HepG2 (cell line): ENCODE measurements around the gene CASTOR1. TPM values are rescaled to one million over a fixed set of nuclear protein-coding genes. Genes with fewer than 3 reads are reported as not detected.
A peak's percentile ranks its signal among the peaks of the same experiment; 100 is the strongest.

Experiments used
- E2F2 ChIP-seq: sonication (generic); formaldehyde crosslinking; IDR thresholded peaks from 2 replicates; pipeline ENCODE4 v1.4.0; 2020; ENCODE audit warnings: missing genetic modification reagents, borderline replicate concordance
- ETS1 ChIP-seq: sonication (generic); formaldehyde crosslinking; IDR thresholded peaks from 2 replicates; pipeline ENCODE4 v1.4.0; 2020; ENCODE audit warnings: missing genetic modification reagents
- GFI1 ChIP-seq: sonication (generic); formaldehyde crosslinking; IDR thresholded peaks from 2 replicates; pipeline ENCODE4 v1.5.0; 2020; ENCODE audit warnings: missing genetic modification reagents, mild to moderate bottlenecking, borderline replicate concordance
- HMGA1 ChIP-seq: sonication (generic); formaldehyde crosslinking; conservative IDR thresholded peaks from 2 replicates; pipeline ENCODE4 v1.4.0; 2020; ENCODE audit warnings: missing genetic modification reagents
- HNRNPK ChIP-seq: fragments of 200-400 bp; formaldehyde crosslinking; IDR thresholded peaks from 2 replicates; pipeline ENCODE4 v1.6.1; 2018; ENCODE audit warnings: low read length, low read depth, moderate library complexity, mild to moderate bottlenecking; ENCODE audit not compliant: poor library complexity, severe bottlenecking
- MXD3 ChIP-seq: IDR thresholded peaks from 2 replicates; pipeline ENCODE4 v1.6.1; 2016; ENCODE audit warnings: mild to moderate bottlenecking, missing biosample characterization, missing genetic modification reagents
- PHF5A ChIP-seq: IDR thresholded peaks from one replicate; pipeline ENCODE4 v1.6.1; 2018; ENCODE audit warnings: low read depth, missing genetic modification reagents; ENCODE audit not compliant: unreplicated experiment
- RBM39 ChIP-seq: fragments of 200-400 bp; formaldehyde crosslinking; IDR thresholded peaks from one replicate; pipeline ENCODE4 v1.6.1; 2018; ENCODE audit warnings: antibody characterized with exemption, mild to moderate bottlenecking, low read depth, low read length; ENCODE audit not compliant: poor library complexity, severe bottlenecking
- TARDBP ChIP-seq: sonication (generic); formaldehyde crosslinking; IDR thresholded peaks from 2 replicates; pipeline ENCODE4 v1.8.0; 2022; ENCODE audit warnings: mild to moderate bottlenecking, missing genetic modification reagents
- ZBTB21 ChIP-seq: sonication (generic); formaldehyde crosslinking; IDR thresholded peaks from 2 replicates; pipeline ENCODE4 v1.4.0; 2020; ENCODE audit warnings: missing genetic modification reagents
- ZC3H4 ChIP-seq: sonication (generic); formaldehyde crosslinking; IDR thresholded peaks from 2 replicates; pipeline ENCODE4 v1.4.0; 2020; ENCODE audit warnings: missing genetic modification reagents, borderline replicate concordance
- ZFP36L1 ChIP-seq: sonication (generic); formaldehyde crosslinking; IDR thresholded peaks from 2 replicates; pipeline ENCODE4 v1.8.0; 2022; ENCODE audit warnings: mild to moderate bottlenecking, missing genetic modification reagents, moderate library complexity
- ZFYVE20 ChIP-seq: sonication (generic); formaldehyde crosslinking; IDR thresholded peaks from 2 replicates; pipeline ENCODE4 v1.8.0; 2023; ENCODE audit warnings: low read depth, mild to moderate bottlenecking, moderate library complexity, missing genetic modification reagents, borderline replicate concordance
- ZNF33A ChIP-seq: sonication (generic); formaldehyde crosslinking; IDR thresholded peaks from 2 replicates; pipeline ENCODE4 v1.5.1; 2020; ENCODE audit warnings: missing genetic modification reagents, mild to moderate bottlenecking, moderate library complexity, borderline replicate concordance
- ZNF383 ChIP-seq: sonication (generic); formaldehyde crosslinking; IDR thresholded peaks from 2 replicates; pipeline ENCODE4 v1.4.0; 2020; ENCODE audit warnings: missing genetic modification reagents, mild to moderate bottlenecking, borderline replicate concordance
- ZNF530 ChIP-seq: sonication (generic); formaldehyde crosslinking; IDR thresholded peaks from 2 replicates; pipeline ENCODE4 v1.5.0; 2020; ENCODE audit warnings: low read depth, mild to moderate bottlenecking, missing genetic modification reagents
- ZNF547 ChIP-seq: sonication (generic); formaldehyde crosslinking; IDR thresholded peaks from 2 replicates; pipeline ENCODE4 v1.5.1; 2020; ENCODE audit warnings: mild to moderate bottlenecking, missing genetic modification reagents
- ZNF564 ChIP-seq: sonication (generic); formaldehyde crosslinking; IDR thresholded peaks from 2 replicates; pipeline ENCODE4 v1.8.1; 2023; ENCODE audit warnings: mild to moderate bottlenecking, missing genetic modification reagents
- ZNF607 ChIP-seq: sonication (generic); formaldehyde crosslinking; IDR thresholded peaks from 2 replicates; pipeline ENCODE4 v1.5.1; 2020; ENCODE audit warnings: missing genetic modification reagents, mild to moderate bottlenecking, borderline replicate concordance
- ZNF646 ChIP-seq: sonication (generic); formaldehyde crosslinking; IDR thresholded peaks from 2 replicates; pipeline ENCODE4 v1.9.0; 2021; ENCODE audit warnings: mild to moderate bottlenecking, missing genetic modification reagents
- ZSCAN31 ChIP-seq: sonication (generic); formaldehyde crosslinking; IDR thresholded peaks from 2 replicates; pipeline ENCODE4 v1.5.0; 2020; ENCODE audit warnings: low read depth, mild to moderate bottlenecking, missing genetic modification reagents
- polyA plus RNA-seq, 8 experiments: library from polyadenylated mRNA; depleted of rRNA in 3 of 8; stranded (reverse) in 7 of 8; unstranded in 1 of 8; fragments of >200 nt; fragmentation: Illumina TruSeq in 4 of 8; extraction: Trizol in 4 of 8; gene quantifications; 2 replicates each; pipeline versions ENCODE4 v1.2.1 to v1.2.3, GENCODE V29; 2011 to 2016; ENCODE audit warnings: low read depth in 4 of 8, missing spikeins in 1 of 8, mixed read lengths in 1 of 8; ENCODE audit not compliant: insufficient read depth in 1 of 8
- total RNA-seq, 5 experiments: library from RNA; depleted of rRNA; stranded (reverse); fragments of >200 nt; fragmentation: Illumina TruSeq; extraction: Trizol; gene quantifications; 2 replicates each; pipeline ENCODE4 v1.2.3, GENCODE V29; 2016; ENCODE audit warnings: low read depth in 1 of 5

CASTOR1 gene
- total and polyA plus RNA-seq, 2 of the 13 experiments (the other 11 are each of a cell fraction or from before 2014, with no cell fraction given) = 2.6 to 4.4 TPM

- TF ChIP-seq E2F2 (no peak), GFI1 (CRISPR knock-in tag) (no peak), HMGA1 (CRISPR knock-in tag) (no peak), ZNF607 (CRISPR knock-in tag) (no peak), PHF5A (CRISPR knock-in tag) (no peak), ZSCAN31 (CRISPR knock-in tag) (peak; percentile 60; the same call in 1 of the 2 replicates), ZNF383 (CRISPR knock-in tag) (no peak), ZC3H4 (CRISPR knock-in tag) (no peak), ZFP36L1 (CRISPR knock-in tag) (no peak), RBM39 (no peak), HNRNPK (no peak), MXD3 (CRISPR knock-in tag) (no peak), ETS1 (no peak), ZNF646 (CRISPR knock-in tag) (no peak), ZFYVE20 (CRISPR knock-in tag) (no peak), ZNF564 (CRISPR knock-in tag) (0 out of 2 replicates have a peak, but pooled peaks have one; percentile 40), ZNF530 (CRISPR knock-in tag) (no peak), ZNF547 (CRISPR knock-in tag) (no peak), ZNF33A (no peak), TARDBP (CRISPR knock-in tag) (no peak), ZBTB21 (CRISPR knock-in tag) (no peak)
Observed at GRCh38 chr22:30326706-30327362, 37.5 kb upstream of the CASTOR1 start, which contains the start of gene TBC1D10A (continued).
